ENCODE results near the gene DIP2C.

The DIP2C gene

DNA sequence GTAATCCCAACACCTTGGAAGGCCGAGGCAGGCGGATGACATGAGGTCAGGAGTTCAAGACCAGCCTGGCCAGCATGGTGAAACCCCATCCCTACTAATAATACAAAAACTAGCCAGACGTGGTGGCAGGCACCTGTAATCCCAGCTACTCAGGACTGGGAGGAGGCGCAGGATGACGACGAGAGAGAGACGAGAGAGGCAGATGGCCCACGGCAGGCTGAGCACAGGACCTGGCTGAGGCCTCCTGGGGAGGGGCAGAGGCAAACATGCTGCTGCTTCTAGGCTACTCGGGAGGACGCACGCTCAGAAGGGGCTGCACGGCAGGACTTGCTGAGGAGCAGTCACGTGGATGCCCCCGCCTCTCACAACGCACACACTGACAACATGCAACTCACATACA, 22.4 kb downstream of the DIP2C start:
- Histone ChIP-seq H2AK5ac (ENCODE audit: low read length) (no peak overlapping the region), H3K18ac (ENCODE audit: low read length) (no peak overlapping the region), H3K79me1 (ENCODE audit: low read length) (peaks cover 24% of the 10 kb centered on the region), H3K27me3 (ENCODE audit: insufficient read depth, low read length, poor library complexity) (no peaks in the 10 kb centered on the region), H3K4me1 (ENCODE audit: control insufficient read depth, low read depth, low read length) (no peaks in the 10 kb centered on the region), H2BK120ac (ENCODE audit: low read depth, low read length) (no peak overlapping the region), H3K4ac (ENCODE audit: low read depth, low read length) (no peak overlapping the region), H3K4me2 (ENCODE audit: low read length) (no peak overlapping the region), H4K5ac (ENCODE audit: low read length) (no peak overlapping the region), H3K56ac (ENCODE audit: low read length) (no peak overlapping the region), H3K27ac (ENCODE audit: low read depth, low read length) (no peak overlapping the region), H3K4me3 (ENCODE audit: low read length) (no peak overlapping the region), H2BK15ac (replicated peaks; ENCODE audit: low read depth) (no peak overlapping the region), H3K23ac (ENCODE audit: low read length) (no peak overlapping the region), H2BK5ac (ENCODE audit: low read length) (no peak overlapping the region), H4K8ac (ENCODE audit: low read depth, low read length) (no peak overlapping the region), H3K79me2 (ENCODE audit: control insufficient read depth, insufficient read depth, low read length) (peaks cover 8% of the 10 kb centered on the region), H3K36me3 (ENCODE audit: control insufficient read depth, insufficient read depth, low read length) (no peaks in the 10 kb centered on the region), H3K9ac (ENCODE audit: low read length) (no peak overlapping the region)
- DNase-seq = no peak
- no CpG with 5 or more reads among the region's 15 CpGs for WGBS (ENCODE audit: extremely low coverage, insufficient coverage, low lambda C conversion rate)

DNA sequence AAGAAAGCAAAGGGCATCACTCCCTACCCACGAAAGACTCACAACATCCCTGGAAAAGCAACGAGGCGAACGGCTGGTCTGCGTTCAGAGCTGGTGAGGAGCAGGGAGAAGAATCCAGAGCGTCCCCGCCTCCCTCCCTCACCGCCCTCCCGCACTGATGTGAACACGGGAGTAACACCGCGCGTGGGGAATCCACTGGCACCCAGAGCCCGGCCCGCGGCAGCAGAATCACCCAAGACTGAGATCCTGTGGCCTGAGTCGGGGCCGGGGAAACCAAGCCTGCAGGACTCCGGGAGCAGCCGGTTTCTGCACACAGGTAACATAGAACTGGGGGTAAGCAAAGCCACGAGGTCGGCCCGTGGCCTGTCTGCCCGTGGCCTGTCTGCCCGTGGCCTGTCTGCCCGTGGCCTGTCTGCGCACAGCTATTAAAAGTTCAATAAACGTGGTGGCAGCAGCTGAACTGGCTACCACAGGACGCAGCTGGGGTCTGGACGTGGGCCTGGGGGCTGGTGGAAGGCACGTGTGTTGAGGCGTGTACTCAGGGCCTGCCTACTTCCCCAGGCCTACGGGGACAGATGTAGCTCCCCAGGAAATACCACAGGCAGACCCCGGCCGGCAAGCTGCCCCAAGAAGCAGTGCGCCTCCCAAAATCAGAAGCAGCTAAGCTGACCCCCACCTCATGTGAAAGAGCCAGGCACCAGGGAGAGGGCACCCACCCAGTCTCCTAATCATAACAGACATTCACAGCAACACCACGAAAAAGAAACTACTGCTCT, 23.0 kb downstream of the DIP2C start:
- no peak for DNase-seq
- H3K9ac ChIP-seq (ENCODE audit: low read length) = no peak overlapping the region
- no peak overlapping the region for H3K4me2 ChIP-seq (ENCODE audit: low read length)
- no peak overlapping the region for H2BK5ac ChIP-seq (ENCODE audit: low read length)
- WGBS (ENCODE audit: extremely low coverage, insufficient coverage, low lambda C conversion rate) = no CpG with 5 or more reads among the region's 37 CpGs
- no peak overlapping the region for H3K4ac ChIP-seq (ENCODE audit: low read depth, low read length)
- H4K8ac ChIP-seq (ENCODE audit: low read depth, low read length) = no peak overlapping the region
- H3K36me3 ChIP-seq (ENCODE audit: control insufficient read depth, insufficient read depth, low read length) = no peaks in the 10 kb centered on the region
- no peak overlapping the region for H2BK15ac ChIP-seq (replicated peaks; ENCODE audit: low read depth)
- H3K27me3 ChIP-seq (ENCODE audit: insufficient read depth, low read length, poor library complexity) = no peaks in the 10 kb centered on the region
- H2BK120ac ChIP-seq (ENCODE audit: low read depth, low read length) = no peak overlapping the region
- H3K4me3 ChIP-seq (ENCODE audit: low read length) = no peak overlapping the region
- H4K5ac ChIP-seq (ENCODE audit: low read length) = no peak overlapping the region
- H3K4me1 ChIP-seq (ENCODE audit: control insufficient read depth, low read depth, low read length) = no peaks in the 10 kb centered on the region
- no peak overlapping the region for H2AK5ac ChIP-seq (ENCODE audit: low read length)
- peaks cover 8% of the 10 kb centered on the region for H3K79me2 ChIP-seq (ENCODE audit: control insufficient read depth, insufficient read depth, low read length)
- H3K27ac ChIP-seq (ENCODE audit: low read depth, low read length) = no peak overlapping the region
- peaks cover 24% of the 10 kb centered on the region for H3K79me1 ChIP-seq (ENCODE audit: low read length)
- no peak overlapping the region for H3K23ac ChIP-seq (ENCODE audit: low read length)
- no peak overlapping the region for H3K18ac ChIP-seq (ENCODE audit: low read length)
- no peak overlapping the region for H3K56ac ChIP-seq (ENCODE audit: low read length)

DNA sequence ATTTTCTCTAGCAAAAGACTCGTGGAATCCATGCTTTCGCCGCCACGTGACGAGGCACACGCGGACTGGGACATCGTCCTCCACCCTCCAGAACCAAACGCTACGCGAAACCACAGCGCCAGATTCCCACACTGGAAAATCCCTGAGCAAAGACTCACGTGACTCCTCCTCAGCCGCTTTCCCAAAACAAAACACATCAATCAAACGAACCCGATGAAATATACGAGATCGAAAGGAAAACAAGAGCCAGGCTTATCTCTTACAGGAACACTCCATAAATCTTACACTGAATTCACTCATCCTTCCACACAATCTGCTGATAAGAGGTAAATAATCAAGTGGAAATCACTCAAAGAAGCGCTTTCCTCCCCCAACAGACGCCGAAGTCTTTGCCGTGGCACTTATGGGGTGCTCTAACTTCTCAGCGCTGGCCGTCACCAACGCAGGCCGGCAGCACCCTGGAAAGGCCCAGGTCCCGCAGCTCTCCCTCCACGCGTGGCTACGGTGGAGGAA, 23.8 kb downstream of the DIP2C start:
- no peak overlapping the region for H3K56ac ChIP-seq (ENCODE audit: low read length)
- no peaks in the 10 kb centered on the region for H3K4me1 ChIP-seq (ENCODE audit: control insufficient read depth, low read depth, low read length)
- H3K79me1 ChIP-seq (ENCODE audit: low read length) = peaks cover 24% of the 10 kb centered on the region
- WGBS (ENCODE audit: extremely low coverage, insufficient coverage, low lambda C conversion rate) = no CpG with 5 or more reads among the region's 30 CpGs
- no peaks in the 10 kb centered on the region for H3K36me3 ChIP-seq (ENCODE audit: control insufficient read depth, insufficient read depth, low read length)
- no peak overlapping the region for H3K23ac ChIP-seq (ENCODE audit: low read length)
- H4K5ac ChIP-seq (ENCODE audit: low read length) = no peak overlapping the region
- no peak overlapping the region for H2BK15ac ChIP-seq (replicated peaks; ENCODE audit: low read depth)
- no peak overlapping the region for H3K9ac ChIP-seq (ENCODE audit: low read length)
- no peak overlapping the region for H4K8ac ChIP-seq (ENCODE audit: low read depth, low read length)
- H3K4ac ChIP-seq (ENCODE audit: low read depth, low read length) = no peak overlapping the region
- no peak overlapping the region for H2AK5ac ChIP-seq (ENCODE audit: low read length)
- no peak overlapping the region for H3K27ac ChIP-seq (ENCODE audit: low read depth, low read length)
- DNase-seq = no peak
- no peaks in the 10 kb centered on the region for H3K27me3 ChIP-seq (ENCODE audit: insufficient read depth, low read length, poor library complexity)
- H3K4me3 ChIP-seq (ENCODE audit: low read length) = no peak overlapping the region
- no peak overlapping the region for H3K18ac ChIP-seq (ENCODE audit: low read length)
- H2BK120ac ChIP-seq (ENCODE audit: low read depth, low read length) = no peak overlapping the region
- H3K4me2 ChIP-seq (ENCODE audit: low read length) = no peak overlapping the region
- H2BK5ac ChIP-seq (ENCODE audit: low read length) = no peak overlapping the region
- peaks cover 8% of the 10 kb centered on the region for H3K79me2 ChIP-seq (ENCODE audit: control insufficient read depth, insufficient read depth, low read length)

DNA sequence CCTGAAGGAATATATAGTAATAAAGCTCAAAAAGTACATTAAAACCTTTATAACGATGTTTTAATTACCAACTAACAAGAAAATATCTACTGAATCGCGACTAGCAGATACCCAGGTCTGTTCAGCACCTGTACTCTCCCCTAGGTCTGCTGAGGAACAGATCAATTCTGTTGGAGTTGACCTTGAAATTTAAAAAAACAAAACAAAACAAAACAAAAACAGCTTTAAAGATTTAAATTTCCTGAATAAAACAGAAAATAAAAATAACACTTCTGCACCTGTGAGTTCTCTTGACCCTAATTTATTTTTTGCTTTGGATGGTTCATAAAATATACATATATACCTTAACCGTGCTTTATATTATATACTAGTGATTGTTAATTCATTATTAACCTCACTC, 24.6 kb downstream of the DIP2C start:
- Histone ChIP-seq H3K9ac (ENCODE audit: low read length) (no peak overlapping the region), H3K79me2 (ENCODE audit: control insufficient read depth, insufficient read depth, low read length) (peaks cover 6% of the 10 kb centered on the region), H2BK15ac (replicated peaks; ENCODE audit: low read depth) (no peak overlapping the region), H3K36me3 (ENCODE audit: control insufficient read depth, insufficient read depth, low read length) (no peaks in the 10 kb centered on the region), H3K4me3 (ENCODE audit: low read length) (no peak overlapping the region), H2BK5ac (ENCODE audit: low read length) (no peak overlapping the region), H3K18ac (ENCODE audit: low read length) (no peak overlapping the region), H3K79me1 (ENCODE audit: low read length) (peaks cover 21% of the 10 kb centered on the region), H3K4me2 (ENCODE audit: low read length) (no peak overlapping the region), H3K27ac (ENCODE audit: low read depth, low read length) (no peak overlapping the region), H2AK5ac (ENCODE audit: low read length) (no peak overlapping the region), H3K56ac (ENCODE audit: low read length) (no peak overlapping the region), H2BK120ac (ENCODE audit: low read depth, low read length) (no peak overlapping the region), H3K4ac (ENCODE audit: low read depth, low read length) (no peak overlapping the region), H3K23ac (ENCODE audit: low read length) (no peak overlapping the region), H3K27me3 (ENCODE audit: insufficient read depth, low read length, poor library complexity) (no peaks in the 10 kb centered on the region), H3K4me1 (ENCODE audit: control insufficient read depth, low read depth, low read length) (no peaks in the 10 kb centered on the region), H4K8ac (ENCODE audit: low read depth, low read length) (no peak overlapping the region), H4K5ac (ENCODE audit: low read length) (no peak overlapping the region)
- DNase-seq = no peak
- WGBS (ENCODE audit: extremely low coverage, insufficient coverage, low lambda C conversion rate) = no CpG with 5 or more reads among the region's 4 CpGs

DNA sequence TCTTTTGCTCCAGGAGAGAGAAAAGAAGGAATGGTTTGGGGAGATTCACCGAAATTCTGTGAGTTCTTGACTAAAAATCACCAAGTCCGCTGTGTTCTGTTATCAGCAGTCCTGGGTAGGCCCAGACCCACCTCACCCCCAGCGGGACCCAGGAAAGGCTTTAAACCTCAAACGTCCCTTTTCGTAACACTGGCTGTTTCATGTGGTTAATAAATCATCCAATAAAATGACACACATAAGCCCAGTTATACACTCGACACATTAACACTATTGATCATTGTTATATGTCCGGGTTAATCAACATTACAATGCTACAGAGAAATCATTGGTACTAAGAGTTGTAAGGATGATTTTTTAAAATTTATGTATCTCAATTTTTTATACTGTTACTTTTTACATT, 25.2 kb downstream of the DIP2C start:
- Histone ChIP-seq H3K4ac (ENCODE audit: low read depth, low read length) (no peak overlapping the region), H2BK15ac (replicated peaks; ENCODE audit: low read depth) (no peak overlapping the region), H3K4me3 (ENCODE audit: low read length) (no peak overlapping the region), H3K27me3 (ENCODE audit: insufficient read depth, low read length, poor library complexity) (no peaks in the 10 kb centered on the region), H3K18ac (ENCODE audit: low read length) (no peak overlapping the region), H2AK5ac (ENCODE audit: low read length) (no peak overlapping the region), H3K56ac (ENCODE audit: low read length) (no peak overlapping the region), H3K9ac (ENCODE audit: low read length) (no peak overlapping the region), H3K4me1 (ENCODE audit: control insufficient read depth, low read depth, low read length) (no peaks in the 10 kb centered on the region), H2BK120ac (ENCODE audit: low read depth, low read length) (no peak overlapping the region), H2BK5ac (ENCODE audit: low read length) (no peak overlapping the region), H4K8ac (ENCODE audit: low read depth, low read length) (no peak overlapping the region), H3K79me1 (ENCODE audit: low read length) (peaks cover 20% of the 10 kb centered on the region), H3K23ac (ENCODE audit: low read length) (no peak overlapping the region), H3K27ac (ENCODE audit: low read depth, low read length) (no peak overlapping the region), H3K4me2 (ENCODE audit: low read length) (no peak overlapping the region), H3K36me3 (ENCODE audit: control insufficient read depth, insufficient read depth, low read length) (no peaks in the 10 kb centered on the region), H4K5ac (ENCODE audit: low read length) (no peak overlapping the region), H3K79me2 (ENCODE audit: control insufficient read depth, insufficient read depth, low read length) (peaks cover 6% of the 10 kb centered on the region)
- DNase-seq = no peak
- WGBS (ENCODE audit: extremely low coverage, insufficient coverage, low lambda C conversion rate) = no CpG with 5 or more reads among the region's 7 CpGs

DNA sequence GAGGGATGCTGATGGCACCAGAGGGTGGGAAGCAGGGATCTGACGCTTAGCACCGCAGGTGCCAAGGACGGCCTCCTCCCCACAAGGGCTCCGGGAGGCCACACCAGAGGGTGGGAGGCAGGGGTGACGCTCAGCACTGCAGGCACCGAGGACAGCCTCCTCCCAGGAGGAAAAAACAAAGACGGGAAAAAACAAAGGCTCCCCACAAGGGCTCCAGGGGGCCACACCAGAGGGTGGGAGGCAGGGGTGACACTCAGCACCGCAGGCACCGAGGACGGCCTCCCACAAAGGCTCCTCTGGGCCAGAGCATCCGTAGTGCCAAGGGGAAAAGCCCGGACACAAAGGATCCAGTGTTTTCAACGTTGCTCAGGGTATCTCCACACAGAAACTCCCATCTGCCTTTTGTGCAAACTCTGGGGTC, 25.6 kb downstream of the DIP2C start:
- H3K4me1 ChIP-seq (ENCODE audit: control insufficient read depth, low read depth, low read length) = no peaks in the 10 kb centered on the region
- no peak overlapping the region for H3K27ac ChIP-seq (ENCODE audit: low read depth, low read length)
- DNase-seq = no peak
- H3K23ac ChIP-seq (ENCODE audit: low read length) = no peak overlapping the region
- H4K8ac ChIP-seq (ENCODE audit: low read depth, low read length) = no peak overlapping the region
- H2AK5ac ChIP-seq (ENCODE audit: low read length) = no peak overlapping the region
- no peak overlapping the region for H3K18ac ChIP-seq (ENCODE audit: low read length)
- H3K4ac ChIP-seq (ENCODE audit: low read depth, low read length) = no peak overlapping the region
- H3K79me1 ChIP-seq (ENCODE audit: low read length) = peaks cover 20% of the 10 kb centered on the region
- no peak overlapping the region for H3K4me2 ChIP-seq (ENCODE audit: low read length)
- H3K79me2 ChIP-seq (ENCODE audit: control insufficient read depth, insufficient read depth, low read length) = peaks cover 6% of the 10 kb centered on the region
- no peak overlapping the region for H3K9ac ChIP-seq (ENCODE audit: low read length)
- H2BK15ac ChIP-seq (replicated peaks; ENCODE audit: low read depth) = no peak overlapping the region
- no peak overlapping the region for H3K4me3 ChIP-seq (ENCODE audit: low read length)
- no peak overlapping the region for H2BK5ac ChIP-seq (ENCODE audit: low read length)
- no CpG with 5 or more reads among the region's 13 CpGs for WGBS (ENCODE audit: extremely low coverage, insufficient coverage, low lambda C conversion rate)
- H2BK120ac ChIP-seq (ENCODE audit: low read depth, low read length) = no peak overlapping the region
- no peak overlapping the region for H4K5ac ChIP-seq (ENCODE audit: low read length)
- no peaks in the 10 kb centered on the region for H3K27me3 ChIP-seq (ENCODE audit: insufficient read depth, low read length, poor library complexity)
- H3K56ac ChIP-seq (ENCODE audit: low read length) = no peak overlapping the region
- H3K36me3 ChIP-seq (ENCODE audit: control insufficient read depth, insufficient read depth, low read length) = no peaks in the 10 kb centered on the region
